Testis (tissue), 3 donors: ENCODE data around the gene UBALD1. TPM values are rescaled to one million over a fixed set of nuclear protein-coding genes. Genes with fewer than 3 reads are reported as not detected.

Experiments
- DNase-seq: peaks from one replicate; pipeline ENCODE4 v3.0.0-alpha.2; 2019
- H3K27ac ChIP-seq, 2 donors: fragments of 200-600 bp; sonication (generic); one replicate each; pipeline ENCODE4 v1.5.1; 2019
- H3K27me3 ChIP-seq: fragments of 200-600 bp; sonication (generic); one replicate; pipeline ENCODE4 v1.5.1; 2019
- H3K36me3 ChIP-seq: fragments of 200-600 bp; sonication (generic); one replicate; pipeline ENCODE4 v1.5.1; 2017; ENCODE audit warnings: low read depth; ENCODE audit errors: missing control alignments
- H3K4me1 ChIP-seq: fragments of 200-600 bp; sonication (generic); one replicate; pipeline ENCODE4 v1.5.1; 2019
- H3K4me3 ChIP-seq, 2 donors: fragments of 200-600 bp; sonication (generic); one replicate each; pipeline ENCODE4 v1.5.1; 2017 to 2019
- H3K9me3 ChIP-seq: fragments of 200-600 bp; sonication (generic); one replicate; pipeline ENCODE4 v1.5.1; 2017
- CTCF ChIP-seq, 3 experiments: fragments of 450-650 bp in 2 of 3; fragments of 200-600 bp in 1 of 3; sonication (generic) in 1 of 3; IDR thresholded peaks; one replicate each; pipeline ENCODE4 v1.5.1; 2016 to 2019; ENCODE audit warnings: antibody characterized with exemption in 3 of 3, mild to moderate bottlenecking in 2 of 3, moderate library complexity in 1 of 3
- POLR2A ChIP-seq: fragments of 450-650 bp; IDR thresholded peaks from one replicate; pipeline ENCODE4 v1.6.1; 2017; ENCODE audit warnings: antibody characterized with exemption, mild to moderate bottlenecking, moderate library complexity
- WGBS, 2 donors: methylation state at CpG; one replicate each; pipeline ENCODE4 v1.1.5; 2018; 5-methylcytosine and 5-hydroxymethylcytosine counted together
- intact Hi-C: fragments of 100-400 bp; cut with DNase I; formaldehyde crosslinking; loops from one replicate; pipeline ENCODE4 v1.15.1; 2023; ENCODE audit warnings: low total_unique reads
- polyA plus RNA-seq: library from polyadenylated mRNA; stranded (reverse); fragments of 350-450 nt; fragmentation: Illumina TruSeq; extraction: RNeasy Lipid Tissue Mini Kit (QIAGEN cat#74804); gene quantifications from one replicate; pipeline ENCODE4 v1.2.3, GENCODE V29; 2014; ENCODE audit warnings: low read depth, low replicate concordance; ENCODE audit not compliant: insufficient read depth
- total RNA-seq, 2 donors: library from RNA; depleted of rRNA; stranded (reverse); fragments of >200 nt; gene quantifications; one replicate each; pipeline ENCODE4 v1.2.3, GENCODE V29; 2016

The UBALD1 gene
- total and polyA plus RNA-seq, 3 donors from 2014 or later, result 15.9 to 33.3 (median 25.0) TPM

- WGBS, 2 donors, result 97 to 98% methylated on average over 4 to 6 of the region's 6 CpGs
- Histone ChIP-seq H3K9me3 (no peaks in the 10 kb centered on the region), H3K27me3 (no peaks in the 10 kb centered on the region), H3K27ac (no peak overlapping the region), H3K4me3 (no peak overlapping the region), H3K36me3 (no peaks in the 10 kb centered on the region), H3K4me1 (peaks cover 6% of the 10 kb centered on the region)
- no peak for DNase-seq
- intact Hi-C loops, result no loop called here
- TF ChIP-seq POLR2A (no peak), CTCF (IDR thresholded peaks at IDR 0.05) (no peak)
Observed at GRCh38 chr16:4588961-4589360, 25.7 kb downstream of the UBALD1 start.

GRCh38 chr16:4588386-4588785 is 26.3 kb downstream of the UBALD1 start:
- Histone ChIP-seq H3K9me3 (no peaks in the 10 kb centered on the region), H3K4me1 (peaks cover 6% of the 10 kb centered on the region), H3K27ac (no peak overlapping the region), H3K36me3 (no peaks in the 10 kb centered on the region), H3K4me3 (no peak overlapping the region), H3K27me3 (no peaks in the 10 kb centered on the region)
- intact Hi-C loops, result no loop called here
- no peak for DNase-seq
- TF ChIP-seq CTCF (IDR thresholded peaks at IDR 0.05) (no peak), POLR2A (no peak)
- WGBS, 2 donors, result 77 to 80% methylated on average over 2 of the region's 2 CpGs

- intact Hi-C loops, result no loop called here
Observed at GRCh38 chr16:4586291-4586690, 28.4 kb downstream of the UBALD1 start.

GRCh38 chr16:4583906-4584305 is 30.8 kb downstream of the UBALD1 start:
- 88 to 94% methylated on average over 4 of the region's 4 CpGs for WGBS, 2 donors
- Histone ChIP-seq H3K27ac (no peak overlapping the region), H3K27me3 (no peaks in the 10 kb centered on the region), H3K4me1 (no peaks in the 10 kb centered on the region), H3K4me3 (no peak overlapping the region), H3K9me3 (no peaks in the 10 kb centered on the region), H3K36me3 (no peaks in the 10 kb centered on the region)
- intact Hi-C loops, result no loop called here
- TF ChIP-seq POLR2A (no peak), CTCF (IDR thresholded peaks at IDR 0.05) (no peak)
- no peak for DNase-seq

More at GRCh38 chr16:4586291-4586690, 28.4 kb downstream of the UBALD1 start:
- TF ChIP-seq CTCF (IDR thresholded peaks at IDR 0.05) (no peak), POLR2A (no peak)
- Histone ChIP-seq H3K9me3 (no peaks in the 10 kb centered on the region), H3K36me3 (no peaks in the 10 kb centered on the region), H3K27me3 (no peaks in the 10 kb centered on the region), H3K4me3 (no peak overlapping the region), H3K27ac (no peak overlapping the region), H3K4me1 (no peaks in the 10 kb centered on the region)
- DNase-seq, result no peak
- WGBS, 2 donors, result 66 to 75% methylated on average over 7 of the region's 7 CpGs

GRCh38 chr16:4580250-4580649 is 34.4 kb downstream of the UBALD1 start:
- Histone ChIP-seq H3K9me3 (no peaks in the 10 kb centered on the region), H3K27ac (no peak overlapping the region), H3K36me3 (no peaks in the 10 kb centered on the region), H3K4me3 (no peak overlapping the region), H3K27me3 (no peaks in the 10 kb centered on the region), H3K4me1 (no peaks in the 10 kb centered on the region)
- no peak for DNase-seq
- TF ChIP-seq POLR2A (no peak), CTCF (IDR thresholded peaks at IDR 0.05) (no peak)
- WGBS, 2 donors, result 69 to 71% methylated on average over 6 of the region's 6 CpGs
- intact Hi-C loops, result no loop called here
